HG03575 (cell line): ENCODE measurements around the gene FRYL.
A peak's percentile ranks its signal among the peaks of the same experiment; 100 is the strongest.

Experiments
- ATAC-seq: cut with Tn5 transposase; IDR thresholded peaks from one replicate; pipeline ENCODE4 v1.9.1; 2021; ENCODE audit not compliant: unreplicated experiment, insufficient number of reproducible peaks, low FRiP score; ENCODE audit errors: extremely low read depth

The FRYL gene

GRCh38 chr4:48680848-48681568, 99.1 kb downstream of the FRYL start:
- ATAC-seq: no peak

DNA sequence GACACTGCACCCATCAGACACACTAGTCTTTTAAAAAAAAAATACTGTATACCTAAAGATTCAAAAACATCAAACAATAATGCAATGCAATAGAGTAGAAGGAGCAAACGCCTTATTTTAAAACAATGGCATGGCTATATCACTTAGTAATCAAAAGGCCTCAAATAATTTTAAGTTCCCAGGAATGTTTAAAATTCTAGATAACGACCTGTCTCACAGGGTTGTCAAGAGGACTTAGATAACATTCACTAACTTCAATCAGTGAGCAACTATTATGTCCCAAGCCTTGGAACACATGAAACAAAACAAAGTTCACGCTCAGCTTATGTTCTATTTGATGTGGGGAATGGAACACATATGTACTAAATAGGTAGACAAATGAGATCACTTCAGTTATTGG, 106.5 kb downstream of the FRYL start:
- ATAC-seq: no peak

GRCh38 chr4:48670587-48670986, 109.5 kb downstream of the FRYL start:
- no peak for ATAC-seq

DNA sequence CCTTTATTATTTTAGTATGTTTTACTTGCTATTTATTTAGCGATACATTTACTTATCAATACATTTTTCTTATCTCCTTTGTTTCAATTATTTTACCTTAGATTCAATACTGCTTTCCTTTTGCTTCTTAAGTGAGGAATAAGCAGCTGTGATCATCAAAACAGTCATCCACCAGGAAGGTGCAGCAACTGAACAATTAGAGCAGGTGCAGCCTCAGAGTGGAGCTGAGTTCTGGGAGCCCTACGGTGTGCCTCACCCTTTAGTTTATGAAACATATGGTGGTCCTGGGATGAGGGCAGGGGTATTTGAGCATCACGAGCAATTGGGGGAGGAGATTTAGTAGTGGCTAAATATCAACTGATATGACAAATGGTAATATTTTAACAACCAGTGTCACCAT, 111.0 kb downstream of the FRYL start:
- ATAC-seq: no peak

DNA sequence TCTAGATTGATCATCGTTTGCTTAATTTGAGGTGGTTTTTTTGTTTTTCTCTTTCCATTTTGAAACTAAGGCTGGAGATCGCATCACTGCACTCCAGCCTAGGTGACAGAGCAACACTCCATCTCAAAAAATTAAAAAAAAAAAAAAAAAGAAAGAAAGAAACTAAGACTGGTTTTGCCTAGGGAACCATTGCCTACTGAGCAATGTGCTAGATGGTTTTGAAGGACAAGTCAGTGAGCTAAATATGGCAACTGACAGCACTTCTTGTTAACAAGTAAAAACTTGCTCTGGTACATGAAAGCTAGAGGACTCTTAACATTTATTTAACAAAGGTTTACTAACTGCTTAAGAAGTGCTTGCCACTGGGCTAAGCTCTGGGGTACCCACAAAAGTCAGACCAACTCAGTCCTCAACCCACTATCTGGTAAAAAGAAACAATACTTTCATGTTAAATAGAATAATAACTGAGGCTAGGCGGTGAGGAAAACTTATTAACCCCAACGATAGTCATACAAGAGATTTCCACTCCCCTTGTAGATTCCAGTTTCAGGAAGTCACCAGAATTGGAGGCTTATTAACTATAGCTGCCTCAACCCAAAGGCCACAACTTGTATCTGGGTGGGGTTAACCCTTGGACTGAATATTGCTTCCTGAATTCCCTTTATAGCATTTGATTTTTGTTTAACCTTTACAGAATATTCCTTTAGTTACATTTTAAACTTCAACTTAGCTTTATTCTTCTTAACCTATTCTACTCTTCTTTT, 111.6 kb downstream of the FRYL start:
- ATAC-seq: peak; percentile 74

DNA sequence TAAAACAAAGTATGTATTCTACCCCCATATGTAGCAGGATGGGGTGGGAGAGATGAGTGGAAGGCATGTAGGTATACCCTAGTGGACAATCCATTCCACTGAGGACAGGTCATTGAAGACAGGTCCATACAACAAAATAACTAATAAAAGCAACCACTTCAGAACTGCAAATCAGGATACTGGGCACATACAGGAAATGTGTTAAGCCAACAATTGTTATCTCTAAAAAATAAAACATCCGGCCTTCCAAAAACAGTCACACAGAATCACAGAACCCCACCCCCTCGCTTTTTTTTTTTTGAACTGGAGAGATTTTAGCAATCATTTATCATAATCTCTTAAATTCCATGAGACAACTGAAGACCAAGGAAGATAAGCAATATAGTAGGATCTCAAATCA, 112.9 kb downstream of the FRYL start:
- ATAC-seq: no peak

- no peak for ATAC-seq
These were observed 114.4 kb downstream of the FRYL start for GRCh38 chr4:48665555-48666186.

- ATAC-seq: no peak
These were observed 115.1 kb downstream of the FRYL start for GRCh38 chr4:48664938-48665337.

DNA sequence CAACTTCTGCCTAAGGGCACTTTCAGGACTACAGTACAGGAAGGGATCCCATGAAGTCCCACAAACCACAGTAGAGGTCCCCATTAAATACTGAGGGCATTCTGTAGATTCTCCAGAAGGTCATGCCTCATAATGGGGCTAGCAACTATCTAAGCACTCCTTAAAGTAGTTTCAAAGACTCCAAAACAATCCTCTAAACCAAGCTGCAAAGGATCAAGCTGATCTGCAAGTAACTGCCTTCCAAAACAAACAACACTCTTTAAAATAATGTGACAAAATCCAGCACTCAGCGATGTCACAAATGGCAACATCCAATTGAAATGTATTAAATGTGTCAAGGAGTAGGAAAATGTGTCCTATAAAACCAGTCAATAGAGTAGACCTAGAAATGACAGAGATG, 118.7 kb downstream of the FRYL start:
- ATAC-seq: no peak

DNA sequence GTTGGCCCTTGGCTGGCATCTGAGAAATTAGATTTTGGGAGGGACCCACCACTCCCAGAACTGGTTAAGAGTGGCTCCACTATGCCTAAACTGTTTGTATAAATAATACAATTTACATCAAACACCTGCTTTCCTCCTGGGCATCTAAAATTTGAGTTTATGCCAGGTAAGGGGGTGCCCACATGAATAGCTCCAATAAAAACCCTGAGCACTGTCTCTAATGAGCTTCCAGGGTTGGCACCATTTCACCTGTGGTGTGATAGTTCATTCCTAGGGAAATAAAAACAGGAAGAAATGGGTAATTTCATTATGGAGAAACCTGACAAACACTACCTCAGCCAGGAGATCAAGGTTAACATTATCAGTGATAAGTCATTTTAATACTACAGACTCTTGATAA, 119.7 kb downstream of the FRYL start:
- no peak for ATAC-seq

- ATAC-seq: no peak
These were observed 125.9 kb downstream of the FRYL start for GRCh38 chr4:48654015-48654664.

GRCh38 chr4:48653217-48654014, 126.7 kb downstream of the FRYL start:
- no peak for ATAC-seq

DNA sequence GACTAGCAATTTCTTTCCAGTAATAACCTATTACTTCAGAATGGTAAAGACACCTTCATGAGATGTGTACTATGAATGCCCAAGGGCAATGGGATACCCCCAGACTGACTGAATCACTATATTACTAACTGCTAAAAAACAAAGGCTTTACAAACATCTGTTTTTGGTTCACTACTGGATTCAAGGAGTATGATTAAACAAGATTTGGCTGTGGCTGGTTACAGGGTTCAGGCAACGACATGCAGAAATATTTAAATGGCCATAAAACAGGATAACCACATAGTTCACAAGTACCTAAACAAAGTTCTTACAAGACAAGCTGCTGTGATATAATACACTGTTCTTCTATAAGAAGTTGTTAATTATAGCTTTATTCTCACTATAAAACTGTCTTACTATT, 128.2 kb downstream of the FRYL start:
- no peak for ATAC-seq

GRCh38 chr4:48649505-48649904, 130.6 kb downstream of the FRYL start:
- ATAC-seq: no peak

DNA sequence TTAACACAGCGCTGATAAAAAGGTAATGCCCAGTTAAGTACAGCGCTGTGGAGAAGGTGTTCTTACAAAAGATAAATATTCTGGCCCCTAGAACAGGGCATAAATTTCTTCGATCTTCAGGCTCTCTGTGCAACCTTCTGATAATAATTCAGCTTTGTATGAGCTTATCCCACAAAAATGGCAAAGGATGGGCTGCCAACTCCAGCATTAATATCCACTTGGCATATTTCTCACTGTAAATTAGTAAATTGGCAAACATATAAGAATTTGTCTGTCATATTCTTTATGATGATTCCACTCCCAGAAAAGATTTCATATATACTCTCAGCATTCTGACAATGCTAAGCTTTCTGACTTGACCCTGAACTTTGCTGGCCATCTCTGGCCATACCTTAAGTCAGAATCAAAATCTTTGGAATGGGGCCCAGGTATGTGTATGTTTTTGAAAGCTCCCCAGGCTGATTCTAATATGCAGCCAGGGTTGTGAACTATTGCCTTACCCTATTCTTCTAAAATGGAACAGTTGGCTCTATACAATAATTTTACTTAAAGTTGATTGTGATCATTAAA, 134.8 kb downstream of the FRYL start:
- no peak for ATAC-seq

GRCh38 chr4:48642421-48643374, 137.4 kb downstream of the FRYL start:
- no peak for ATAC-seq

DNA sequence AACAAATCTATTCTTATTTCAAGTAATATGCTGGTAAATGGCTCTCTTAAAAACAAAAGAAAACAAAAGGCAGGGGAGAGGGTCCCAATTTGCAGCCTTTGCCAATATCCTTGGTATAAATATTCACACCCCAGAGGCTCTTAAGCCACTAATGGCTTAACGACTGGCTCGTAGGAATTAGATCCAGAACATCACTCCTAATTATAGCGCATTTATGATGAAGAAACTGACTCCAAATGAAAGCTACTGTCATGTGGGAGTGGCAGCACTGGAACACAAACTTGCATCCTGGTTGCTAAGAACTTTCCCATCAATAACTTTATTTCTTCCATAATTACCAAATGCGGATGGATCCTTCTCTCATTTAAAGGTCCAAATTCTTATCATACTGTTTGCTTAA, 138.7 kb downstream of the FRYL start:
- ATAC-seq: no peak

DNA sequence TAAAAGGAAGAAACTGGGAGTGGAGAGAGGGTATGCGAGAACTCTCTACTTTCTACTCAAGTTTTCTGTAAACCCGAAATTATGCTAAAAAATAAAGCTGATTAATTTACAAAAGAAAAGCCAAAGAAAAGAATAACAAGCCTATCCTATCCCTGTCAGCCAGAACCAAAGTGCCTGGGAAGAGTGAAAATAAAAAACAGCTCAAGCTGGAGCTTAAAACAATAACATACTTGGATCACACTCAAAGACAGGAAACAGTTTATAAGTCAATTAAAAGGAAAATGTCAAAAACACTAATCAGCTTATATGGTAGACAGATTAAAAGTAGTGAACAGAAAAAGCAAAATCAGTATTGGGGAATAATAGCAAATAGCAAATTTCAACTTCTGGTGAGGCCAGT, 139.4 kb downstream of the FRYL start:
- ATAC-seq: no peak
